H1 (cell line): ENCODE measurements around the gene XPO6. TPM values are rescaled to one million over a fixed set of nuclear protein-coding genes. Genes with fewer than 3 reads are reported as not detected.

Experiments
- CHD7 ChIP-seq: fragments of 300-600 bp; sonication (generic); IDR thresholded peaks from 2 replicates; pipeline ENCODE4 v1.7.1; 2012; ENCODE audit warnings: low read length, moderate library complexity, mild to moderate bottlenecking, inconsistent platforms; ENCODE audit not compliant: insufficient replicate concordance
- CTBP2 ChIP-seq: IDR thresholded peaks from 2 replicates; pipeline ENCODE4 v1.7.0; 2011; ENCODE audit warnings: borderline replicate concordance, mild to moderate bottlenecking, moderate library complexity, mixed read lengths, low read length; ENCODE audit not compliant: insufficient read depth, insufficient read length
- FOSL1 ChIP-seq: IDR thresholded peaks from 2 replicates; pipeline ENCODE4 v1.6.1; 2011; ENCODE audit warnings: mild to moderate bottlenecking, low read depth, low read length, moderate library complexity; ENCODE audit not compliant: insufficient read depth
- GTF2F1 ChIP-seq: IDR thresholded peaks from 2 replicates; pipeline ENCODE4 v1.6.1; 2012; ENCODE audit warnings: low read depth, low read length, improper control_type of control experiment, borderline replicate concordance
- JUND ChIP-seq: IDR thresholded peaks from 2 replicates; pipeline ENCODE4 v1.6.1; 2011; ENCODE audit warnings: mild to moderate bottlenecking, improper control_type of control experiment, low read length
- NANOG ChIP-seq: IDR thresholded peaks from 2 replicates; pipeline ENCODE4 v1.6.1; 2011; ENCODE audit warnings: low read length, low read depth, mild to moderate bottlenecking, inconsistent platforms; ENCODE audit not compliant: insufficient read depth, poor library complexity, severe bottlenecking
- RXRA ChIP-seq: IDR thresholded peaks from 2 replicates; pipeline ENCODE4 v1.6.1; 2011; ENCODE audit warnings: low read depth, mild to moderate bottlenecking, low read length, moderate library complexity; ENCODE audit not compliant: insufficient read depth
- TAF1 ChIP-seq: IDR thresholded peaks from 2 replicates; pipeline ENCODE4 v1.6.1; 2011; ENCODE audit warnings: mild to moderate bottlenecking, low read depth, low read length
- polyA plus RNA-seq, 7 experiments: library from polyadenylated mRNA; depleted of rRNA in 3 of 7; stranded (reverse) in 5 of 7; unstranded in 2 of 7; fragments of >200 nt in 5 of 7; fragments of 200-250 nt in 2 of 7; gene quantifications; 1 replicate in 5 of 7; 2 replicates in 1 of 7; 4 replicates in 1 of 7; pipeline versions ENCODE4 v1.2.1 to v1.2.3, GENCODE V29; 2011 to 2013; ENCODE audit warnings: missing spikeins in 2 of 7, mixed read lengths in 2 of 7
- total RNA-seq: library from RNA; stranded (reverse); fragmentation: NEBNext Ultra II Directional; extraction: Animal tissue kit (Norgen Biotek cat#: 25700); gene quantifications from 2 replicates; pipeline ENCODE4 v1.2.1, GENCODE V29; 2021

The XPO6 gene
- total and polyA plus RNA-seq, 2 of the 8 experiments (the other 6 are each of a cell fraction or from before 2014, with no cell fraction given), result 152 to 254 TPM

DNA sequence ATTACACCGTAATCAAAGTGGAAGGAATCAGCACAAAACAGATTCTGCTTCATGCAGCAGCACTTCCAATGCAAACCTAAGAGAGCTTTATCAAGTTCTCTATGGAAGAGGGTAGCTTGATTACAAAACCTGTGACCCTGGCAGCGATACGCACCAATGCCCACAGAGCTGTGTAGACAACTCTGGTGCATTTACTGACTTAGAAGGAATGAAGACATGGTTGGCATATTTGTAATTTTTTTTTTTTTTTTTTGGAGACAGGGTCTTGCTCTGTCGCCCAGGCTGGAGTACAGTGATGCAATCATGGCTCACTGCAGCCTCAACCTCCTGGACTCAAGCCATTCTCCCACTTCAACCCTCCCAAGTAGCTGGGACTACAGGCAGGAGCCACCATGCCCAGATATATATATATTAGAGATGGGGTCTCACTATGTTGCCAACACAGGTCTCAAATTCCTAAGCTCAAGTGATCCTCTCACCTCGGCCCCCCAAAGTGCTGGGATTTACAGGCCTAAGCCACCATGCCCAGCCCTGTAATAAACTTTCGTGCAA lies 49.4 kb downstream of the XPO6 start (continued):
- TF ChIP-seq CHD7, result no peak
- TF ChIP-seq JUND, result no peak
- no peak for TF ChIP-seq GTF2F1
- TF ChIP-seq CTBP2, result no peak
- no peak for TF ChIP-seq NANOG
- TF ChIP-seq TAF1, result no peak
- TF ChIP-seq RXRA, result no peak
- no peak for TF ChIP-seq FOSL1
